ENCODE measurements around the gene OSBP2.

Gene OSBP2

GRCh38 chr22:30827646-30828045 lies 133.0 kb downstream of the OSBP2 start:
- TF ChIP-seq, protein P1, sequence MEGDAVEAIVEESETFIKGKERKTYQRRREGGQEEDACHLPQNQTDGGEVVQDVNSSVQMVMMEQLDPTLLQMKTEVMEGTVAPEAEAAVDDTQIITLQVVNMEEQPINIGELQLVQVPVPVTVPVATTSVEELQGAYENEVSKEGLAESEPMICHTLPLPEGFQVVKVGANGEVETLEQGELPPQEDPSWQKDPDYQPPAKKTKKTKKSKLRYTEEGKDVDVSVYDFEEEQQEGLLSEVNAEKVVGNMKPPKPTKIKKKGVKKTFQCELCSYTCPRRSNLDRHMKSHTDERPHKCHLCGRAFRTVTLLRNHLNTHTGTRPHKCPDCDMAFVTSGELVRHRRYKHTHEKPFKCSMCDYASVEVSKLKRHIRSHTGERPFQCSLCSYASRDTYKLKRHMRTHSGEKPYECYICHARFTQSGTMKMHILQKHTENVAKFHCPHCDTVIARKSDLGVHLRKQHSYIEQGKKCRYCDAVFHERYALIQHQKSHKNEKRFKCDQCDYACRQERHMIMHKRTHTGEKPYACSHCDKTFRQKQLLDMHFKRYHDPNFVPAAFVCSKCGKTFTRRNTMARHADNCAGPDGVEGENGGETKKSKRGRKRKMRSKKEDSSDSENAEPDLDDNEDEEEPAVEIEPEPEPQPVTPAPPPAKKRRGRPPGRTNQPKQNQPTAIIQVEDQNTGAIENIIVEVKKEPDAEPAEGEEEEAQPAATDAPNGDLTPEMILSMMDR (conservative IDR thresholded peaks at IDR 0.05; ENCODE audit: control insufficient read depth, insufficient read depth, low read depth, low read length), result no peak
- no peak for DNase-seq (ENCODE audit: low read depth)
- H3K4me3 ChIP-seq (ENCODE audit: control insufficient read depth, low read depth, low read length), result no peak overlapping the region

DNA sequence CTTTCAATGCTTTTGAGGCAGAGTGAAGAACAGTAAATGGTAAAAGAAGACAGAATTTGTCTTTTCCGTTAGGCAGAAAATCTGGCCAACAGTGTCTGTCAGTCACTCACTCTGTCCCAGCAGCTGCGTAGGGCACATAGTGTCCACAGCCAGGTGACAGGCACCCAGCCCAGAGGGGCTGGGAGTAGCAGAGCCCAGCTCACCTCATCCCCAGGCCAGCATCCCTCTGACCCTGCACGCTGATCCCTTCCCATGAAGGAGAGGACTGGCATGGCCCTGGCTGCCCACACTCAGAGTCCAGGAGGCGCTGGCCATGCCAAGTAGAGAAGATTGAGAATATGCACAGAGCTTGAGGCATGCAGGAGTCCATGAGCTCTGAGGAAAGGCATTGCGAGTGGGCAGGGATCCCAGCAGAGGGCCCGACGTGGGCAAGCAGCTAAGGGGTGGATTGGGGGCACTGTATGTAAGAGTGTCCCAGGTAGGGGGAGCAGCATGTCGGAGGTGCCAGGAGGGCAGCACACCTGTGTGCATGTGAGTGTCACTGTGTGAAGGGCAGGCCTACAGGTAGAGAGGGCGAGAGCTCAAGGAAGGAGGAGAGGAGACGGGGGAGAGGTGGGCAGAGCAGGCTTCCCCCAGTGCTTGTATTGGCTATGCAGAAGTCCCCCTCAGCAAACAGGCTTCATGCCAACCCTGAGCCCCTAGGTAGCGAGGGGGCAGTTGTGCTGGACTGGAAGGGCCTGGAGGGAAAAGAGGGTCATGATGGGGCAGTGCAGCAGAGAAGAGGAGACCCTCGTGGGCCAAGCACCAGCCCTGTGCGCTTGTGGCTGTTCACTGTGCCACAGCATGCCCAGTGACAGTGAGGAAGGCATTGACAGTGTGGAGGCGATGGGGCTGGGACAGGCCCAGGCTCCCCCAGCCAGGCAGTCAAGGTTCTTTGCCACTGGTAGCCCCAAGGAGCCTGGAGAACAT lies 133.8 kb downstream of the OSBP2 start:
- no peak overlapping the region for H3K4me3 ChIP-seq (ENCODE audit: control insufficient read depth, low read depth, low read length)
- TF ChIP-seq, protein P1 (conservative IDR thresholded peaks at IDR 0.05; ENCODE audit: control insufficient read depth, insufficient read depth, low read depth, low read length), result no peak
- no peak for DNase-seq (ENCODE audit: low read depth)

DNA sequence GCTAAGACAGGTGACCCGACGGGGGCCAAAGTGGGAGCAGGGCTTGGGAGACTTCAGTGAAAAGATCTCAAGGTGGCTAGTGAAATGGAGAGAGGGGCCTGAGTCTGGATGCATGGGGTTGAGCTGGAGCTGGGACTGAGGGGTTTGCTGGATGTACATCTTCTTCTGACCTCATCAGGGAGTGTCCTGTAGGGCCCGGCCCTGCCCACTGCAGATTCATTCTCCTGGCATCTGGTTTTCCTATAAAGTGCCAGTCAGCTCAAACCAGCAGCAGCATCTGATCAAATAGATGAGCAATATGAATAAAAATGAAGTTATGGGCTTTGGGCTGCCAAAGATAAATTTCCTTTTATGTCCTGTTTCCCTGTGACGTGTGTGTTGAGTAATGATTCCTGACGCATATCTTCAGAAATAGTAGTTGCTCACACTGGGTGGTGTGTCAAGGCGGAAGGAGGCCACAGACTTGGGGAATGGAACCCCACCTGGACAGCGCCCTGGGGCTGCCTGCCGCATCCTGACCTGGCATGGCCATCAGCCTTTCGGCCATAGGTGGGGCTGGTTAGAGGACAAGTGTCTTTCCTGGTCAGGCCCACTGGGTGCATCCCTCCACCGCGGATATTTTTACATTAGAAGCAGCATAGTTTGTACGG lies 135.4 kb downstream of the OSBP2 start:
- TF ChIP-seq, protein P1 (conservative IDR thresholded peaks at IDR 0.05; ENCODE audit: control insufficient read depth, insufficient read depth, low read depth, low read length), result no peak
- DNase-seq (ENCODE audit: low read depth), result peak; percentile 96
- H3K4me3 ChIP-seq (ENCODE audit: control insufficient read depth, low read depth, low read length), result no peak overlapping the region

DNA sequence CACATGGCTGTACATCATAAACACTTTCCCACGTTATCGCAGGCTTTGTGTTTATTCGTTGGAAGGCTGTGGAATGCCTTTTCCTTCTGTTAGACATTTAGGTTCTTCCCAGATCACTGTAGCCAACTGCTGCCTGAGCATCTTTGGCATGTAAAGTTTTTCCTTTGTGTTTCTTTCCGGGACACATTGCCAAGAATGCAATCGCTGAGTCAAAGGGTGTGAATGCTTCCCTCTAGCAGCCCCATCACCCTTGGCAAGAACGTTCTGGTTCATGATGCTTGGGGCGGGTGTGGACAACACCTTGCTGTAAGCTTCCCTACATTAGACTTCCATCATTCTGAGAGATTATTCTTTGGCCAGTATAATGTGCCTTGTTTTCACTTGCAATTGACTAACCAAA lies 136.2 kb downstream of the OSBP2 start:
- TF ChIP-seq, protein P1 (conservative IDR thresholded peaks at IDR 0.05; ENCODE audit: control insufficient read depth, insufficient read depth, low read depth, low read length), result no peak
- no peak overlapping the region for H3K4me3 ChIP-seq (ENCODE audit: control insufficient read depth, low read depth, low read length)
- peak; percentile 87 for DNase-seq (ENCODE audit: low read depth)

GRCh38 chr22:30832407-30832987 lies 137.8 kb downstream of the OSBP2 start:
- no peak overlapping the region for H3K4me3 ChIP-seq (ENCODE audit: control insufficient read depth, low read depth, low read length)
- TF ChIP-seq, protein P1 (conservative IDR thresholded peaks at IDR 0.05; ENCODE audit: control insufficient read depth, insufficient read depth, low read depth, low read length), result no peak
- DNase-seq (ENCODE audit: low read depth), result no peak

- no peak for DNase-seq (ENCODE audit: low read depth)
- TF ChIP-seq, protein P1 (conservative IDR thresholded peaks at IDR 0.05; ENCODE audit: control insufficient read depth, insufficient read depth, low read depth, low read length), result no peak
Observed at GRCh38 chr22:30833322-30833721, 138.6 kb downstream of the OSBP2 start.

More at GRCh38 chr22:30833322-30833721, 138.6 kb downstream of the OSBP2 start:
- H3K4me3 ChIP-seq (ENCODE audit: control insufficient read depth, low read depth, low read length), result no peak overlapping the region

All from fibroblast of mammary gland (primary cell).